GM21619 (cell line): ENCODE measurements around the gene SMIM38.

ENCODE experiments used
- ATAC-seq: cut with Tn5 transposase; IDR thresholded peaks from one replicate; pipeline ENCODE4 v1.9.1; 2021; ENCODE audit not compliant: unreplicated experiment

Gene SMIM38

DNA sequence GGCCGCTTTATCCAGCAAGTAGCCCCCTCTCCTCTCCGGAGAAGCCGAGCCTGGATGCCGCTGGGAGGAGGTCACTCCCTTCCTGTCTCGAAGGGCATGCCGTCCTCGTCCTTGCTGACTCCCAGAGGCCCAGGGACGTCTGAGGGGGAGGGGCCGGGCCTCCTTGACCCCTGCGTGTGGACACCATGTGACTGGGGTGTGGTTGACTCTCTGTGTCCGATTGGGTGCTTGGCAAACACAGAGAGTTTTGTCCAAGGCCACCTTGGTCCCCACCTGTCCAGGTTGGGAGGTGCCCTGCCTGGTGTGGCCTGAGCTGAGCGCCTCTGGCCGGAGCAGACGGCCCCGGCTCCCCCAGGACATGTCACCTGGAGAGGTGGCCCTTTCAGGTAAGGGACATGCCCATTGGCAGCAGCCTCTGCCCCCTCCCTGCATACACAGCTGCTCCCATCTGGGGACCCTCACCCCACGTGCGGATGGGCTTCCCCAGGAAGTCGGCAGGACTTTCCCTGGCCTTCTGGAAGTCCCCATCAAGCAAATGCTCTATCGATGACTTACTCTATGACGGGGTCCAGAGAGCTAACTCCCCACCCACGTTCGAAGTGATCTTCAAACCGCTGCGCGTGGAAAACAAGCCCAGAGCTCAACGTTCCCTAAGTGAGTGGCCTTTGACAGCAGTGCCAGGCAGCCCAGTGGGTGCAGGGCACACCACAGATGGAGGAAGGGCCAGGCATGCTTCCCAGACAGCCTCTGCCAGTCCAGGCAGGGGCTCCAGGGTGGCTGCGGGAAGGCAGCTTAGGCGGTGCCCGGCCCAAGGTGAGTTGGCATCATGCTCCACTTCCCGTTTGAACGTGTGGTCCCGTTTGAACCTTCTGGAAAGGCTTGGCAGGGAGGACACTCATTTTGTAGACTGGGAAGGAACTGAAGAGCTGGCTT lies at the start of gene SMIM38:
Gene SMIM38 (plus strand): TSS at position 634 of the 933 bp plus-strand sequence. CDS start 1,912 bp downstream, outside the sequence.
- ATAC-seq: no peak

DNA sequence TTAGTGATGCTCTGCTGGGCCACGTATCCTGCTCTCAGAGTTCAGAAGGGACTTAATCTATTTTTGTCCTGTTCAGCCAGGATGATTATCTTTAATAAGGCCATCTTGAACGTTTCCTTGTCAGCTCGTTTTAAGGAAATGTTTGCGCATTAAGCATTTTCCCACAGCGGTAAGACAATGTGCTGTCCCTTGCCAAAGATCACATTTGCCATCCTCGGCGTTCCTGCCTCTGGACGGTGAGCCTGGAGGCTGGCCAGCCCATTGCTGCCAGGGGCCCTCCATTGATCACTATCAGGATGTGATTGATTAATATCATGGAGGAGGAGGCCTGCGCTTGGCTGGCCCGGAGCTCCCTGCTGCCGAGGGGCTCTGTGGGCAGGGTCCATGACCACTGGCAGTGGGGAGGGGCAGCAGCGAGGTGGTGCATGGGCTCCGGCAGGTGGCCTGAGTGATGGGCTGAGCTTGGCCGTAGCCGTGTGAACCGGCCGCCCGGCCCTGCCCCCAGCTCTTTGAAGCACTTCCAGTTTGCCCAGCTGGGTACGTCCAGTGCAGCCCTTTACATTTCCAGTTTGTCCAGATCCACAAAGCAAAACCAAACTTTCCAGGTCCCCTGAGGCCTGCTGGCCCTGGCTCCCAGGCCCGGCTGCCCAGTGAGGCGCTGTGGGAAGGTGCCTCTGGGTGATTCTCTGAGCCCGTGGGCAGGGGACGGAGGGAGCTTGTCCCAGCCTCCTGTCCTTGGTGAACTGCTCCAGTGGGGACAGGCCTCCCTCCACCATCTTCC lies 49.5 kb upstream of the SMIM38 start:
- no peak for ATAC-seq

DNA sequence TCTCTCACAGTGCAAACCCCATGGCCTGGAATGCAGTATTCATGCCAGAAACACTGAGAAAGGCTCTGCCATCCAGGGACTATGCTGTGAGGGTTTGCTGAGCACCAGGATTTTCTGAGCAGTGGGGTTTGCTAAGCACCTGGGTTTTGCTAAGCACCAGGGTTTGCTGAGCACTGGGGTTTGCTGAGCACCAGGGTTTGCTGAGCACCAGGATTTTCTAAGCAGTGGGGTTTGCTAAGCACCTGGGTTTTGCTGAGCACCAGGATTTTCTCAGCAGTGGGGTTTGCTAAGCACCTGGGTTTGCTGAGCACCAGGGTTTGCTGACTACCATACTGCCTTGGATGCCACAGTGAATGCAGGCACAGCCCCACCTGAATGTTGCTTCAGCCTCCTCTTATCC lies 48.3 kb upstream of the SMIM38 start:
- no peak for ATAC-seq

DNA sequence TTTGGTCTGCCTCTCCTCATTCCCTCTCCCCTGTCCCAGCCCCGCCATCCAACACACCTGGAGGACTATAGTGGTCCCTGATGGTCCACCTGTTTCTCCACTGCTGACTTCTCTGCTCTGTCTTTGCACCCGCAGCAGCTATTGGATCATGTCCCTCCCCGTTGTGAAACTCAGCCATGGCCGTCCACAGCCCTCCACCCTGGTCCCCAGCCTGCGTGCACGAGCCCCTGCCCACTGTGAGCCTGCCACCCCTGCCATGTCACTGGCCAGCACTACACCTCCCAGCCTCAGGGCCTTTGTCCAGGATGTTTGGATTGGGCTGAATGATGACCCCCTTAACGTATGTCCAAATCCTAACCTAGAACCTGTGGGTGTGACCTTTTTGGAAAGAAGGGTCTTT lies 47.7 kb upstream of the SMIM38 start:
- no peak for ATAC-seq

DNA sequence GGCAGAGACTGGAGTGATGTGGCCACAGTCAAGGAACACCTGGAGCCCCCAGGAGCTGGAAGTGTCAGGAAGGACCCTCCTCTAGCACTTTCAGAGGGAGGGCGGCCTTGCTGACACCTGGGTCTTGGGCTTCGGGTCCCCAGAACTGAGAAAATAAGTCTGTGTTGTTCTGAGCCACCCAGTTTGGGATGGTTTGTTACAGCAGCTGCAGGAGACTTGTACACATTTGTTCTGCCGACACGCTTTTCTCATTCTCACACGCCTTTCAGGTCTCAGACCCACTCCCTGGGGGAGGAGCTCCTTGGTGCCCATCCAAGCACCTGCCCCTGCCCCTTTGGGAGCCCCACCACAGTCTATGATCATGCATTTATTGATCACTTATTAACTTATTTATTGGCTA lies 47.2 kb upstream of the SMIM38 start:
- no peak for ATAC-seq

DNA sequence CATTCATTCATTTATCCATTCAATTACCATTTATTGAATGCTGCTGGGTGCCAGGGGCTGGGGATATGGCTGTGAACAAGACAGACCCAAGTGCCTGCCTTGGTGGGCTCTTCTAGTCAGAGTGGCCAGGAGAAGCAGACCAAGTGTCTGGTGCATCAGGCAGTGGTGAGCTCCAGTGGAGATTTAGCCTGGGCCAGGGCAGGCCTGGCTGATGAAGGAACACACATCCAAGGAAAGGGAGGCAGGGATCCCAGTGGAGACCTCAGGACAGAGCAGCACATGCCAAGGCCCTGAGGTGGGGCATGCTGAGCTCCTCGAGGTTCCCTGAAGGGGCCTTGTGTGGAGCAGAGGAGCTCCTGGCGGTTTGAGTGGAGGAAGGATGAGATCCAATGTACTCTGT lies 46.6 kb upstream of the SMIM38 start:
- no peak for ATAC-seq

DNA sequence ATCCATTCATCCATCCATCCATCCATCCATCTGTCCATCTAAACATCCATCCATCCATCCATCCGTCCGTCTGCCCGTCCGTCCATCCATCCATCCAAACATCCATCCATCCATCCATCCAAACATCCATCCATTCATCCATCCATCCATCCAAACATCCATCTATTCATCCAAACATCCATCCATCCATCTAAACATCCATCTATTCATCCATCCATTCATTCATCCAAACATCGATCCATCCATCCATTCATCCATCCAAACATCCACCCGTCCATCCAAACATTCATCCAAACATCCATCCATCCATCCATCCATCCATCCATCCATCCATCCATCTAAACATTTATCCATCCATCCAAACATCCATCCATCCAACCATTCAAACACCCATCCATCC lies 45.3 kb upstream of the SMIM38 start:
- ATAC-seq: no peak

DNA sequence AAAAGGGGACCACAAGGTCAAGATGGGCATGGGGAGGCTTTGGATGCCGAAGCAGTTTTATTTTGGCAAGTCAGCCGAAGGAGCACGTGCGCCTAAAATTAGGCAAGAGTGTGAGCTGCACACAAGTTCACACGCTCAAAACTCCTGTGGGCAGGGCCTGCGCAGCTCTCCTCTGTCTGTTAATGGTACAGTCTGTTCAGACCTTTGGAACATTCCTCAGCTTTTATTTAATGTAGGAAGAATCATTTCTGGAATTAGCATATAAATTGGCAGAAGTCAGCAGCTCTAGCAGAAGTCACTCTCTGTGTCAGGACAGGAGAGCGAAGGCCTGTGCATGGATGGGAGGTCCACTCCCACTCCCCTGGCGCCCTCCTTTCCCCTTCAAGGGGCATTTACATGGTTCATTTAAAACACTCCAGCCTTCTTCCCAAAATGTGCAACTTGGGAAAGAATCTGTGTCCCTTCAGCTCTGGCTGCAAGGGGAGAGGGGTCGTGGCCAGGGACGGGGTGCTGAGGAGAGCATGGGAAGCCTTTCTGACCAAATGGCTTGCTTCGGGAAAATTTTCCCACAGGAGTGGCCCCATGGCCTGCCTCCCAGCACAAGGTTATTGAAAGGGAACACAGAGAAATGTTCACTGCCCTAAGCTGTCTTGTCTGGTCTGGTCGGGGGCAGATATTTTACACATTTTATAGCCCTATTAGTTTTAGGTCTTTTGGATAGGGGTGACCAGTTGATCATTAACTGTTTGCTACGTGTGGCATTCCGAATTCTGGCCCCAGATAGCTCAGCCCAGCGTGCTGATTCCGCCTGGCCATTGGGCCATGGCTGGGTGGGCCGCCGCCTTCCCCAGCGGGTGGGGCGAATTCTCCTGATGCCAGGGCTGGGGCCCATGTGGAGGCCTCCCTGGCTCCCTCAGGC lies 43.9 kb upstream of the SMIM38 start:
- ATAC-seq: no peak

DNA sequence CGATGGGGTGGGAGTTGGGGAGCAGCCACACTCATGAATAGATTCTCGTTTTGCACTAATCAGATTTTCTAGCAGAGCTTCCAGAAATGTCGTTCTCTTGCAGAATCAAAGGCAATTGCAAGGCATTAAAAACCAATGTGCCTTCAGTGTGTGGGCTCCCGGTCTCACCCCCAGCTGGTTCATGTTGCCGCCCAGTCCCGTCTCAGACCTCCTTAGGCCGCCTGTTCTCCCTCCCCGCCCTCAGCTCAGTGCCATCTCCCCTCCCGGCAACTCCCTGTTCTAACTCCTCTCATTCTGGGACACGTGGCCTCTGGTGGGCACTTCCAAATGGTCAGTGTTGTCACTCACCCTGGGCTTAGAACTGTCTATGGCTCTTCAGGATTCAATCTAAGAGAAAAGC lies 42.5 kb upstream of the SMIM38 start:
- ATAC-seq: no peak

DNA sequence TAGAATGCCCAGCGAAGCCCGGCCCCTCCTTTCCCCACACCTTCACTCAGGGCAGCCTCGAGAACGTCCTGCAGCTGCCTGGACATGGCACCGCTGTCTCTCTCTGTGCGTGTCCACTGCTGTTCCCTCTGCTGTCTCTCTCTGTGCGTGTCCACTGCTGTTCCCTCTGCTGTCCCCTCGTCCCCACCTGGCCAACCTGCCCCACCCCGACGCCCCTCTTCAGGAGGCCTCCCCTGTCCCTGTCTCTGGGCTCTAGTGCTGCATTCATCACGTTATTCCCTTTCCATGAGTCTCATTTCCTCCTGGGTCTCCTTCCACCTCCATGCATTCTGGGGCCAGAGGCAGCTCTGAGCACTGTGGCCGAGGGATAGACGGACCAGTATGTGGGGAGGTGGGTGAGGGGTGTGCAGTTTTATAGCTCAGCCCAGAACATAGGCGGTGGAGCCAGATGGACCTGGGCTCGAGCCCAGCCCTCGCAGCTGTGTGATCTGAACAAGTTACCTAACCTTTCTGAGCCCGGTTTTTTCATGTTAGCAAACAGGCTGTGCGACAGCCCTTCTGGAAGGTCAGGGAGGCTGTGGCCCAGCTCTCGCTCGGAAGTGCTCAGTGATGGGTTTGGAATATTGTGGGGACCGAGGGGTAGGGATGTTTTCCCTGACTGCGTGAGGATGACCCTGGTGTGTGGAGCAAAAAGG lies 41.9 kb upstream of the SMIM38 start:
- ATAC-seq: no peak

DNA sequence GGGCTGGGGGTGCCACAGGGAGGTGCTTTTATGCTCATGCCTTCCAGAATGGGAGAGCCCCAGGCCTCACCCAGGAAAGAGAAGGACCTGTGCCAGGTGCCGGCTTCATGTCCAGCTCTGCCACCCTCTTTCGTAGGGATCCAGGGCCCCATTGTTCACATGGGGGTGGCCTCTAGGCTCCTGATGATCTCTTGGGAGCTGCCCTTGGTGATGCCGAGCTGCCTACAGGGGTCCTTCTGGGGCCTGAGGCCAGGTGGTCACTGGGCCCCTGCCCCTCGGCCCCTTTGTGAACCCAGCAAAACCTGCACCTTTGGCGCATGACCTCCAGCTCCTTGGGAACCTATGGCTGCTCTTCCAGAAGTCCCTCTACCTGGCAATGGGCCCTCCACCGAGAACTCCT lies 41.4 kb upstream of the SMIM38 start:
- ATAC-seq: no peak

DNA sequence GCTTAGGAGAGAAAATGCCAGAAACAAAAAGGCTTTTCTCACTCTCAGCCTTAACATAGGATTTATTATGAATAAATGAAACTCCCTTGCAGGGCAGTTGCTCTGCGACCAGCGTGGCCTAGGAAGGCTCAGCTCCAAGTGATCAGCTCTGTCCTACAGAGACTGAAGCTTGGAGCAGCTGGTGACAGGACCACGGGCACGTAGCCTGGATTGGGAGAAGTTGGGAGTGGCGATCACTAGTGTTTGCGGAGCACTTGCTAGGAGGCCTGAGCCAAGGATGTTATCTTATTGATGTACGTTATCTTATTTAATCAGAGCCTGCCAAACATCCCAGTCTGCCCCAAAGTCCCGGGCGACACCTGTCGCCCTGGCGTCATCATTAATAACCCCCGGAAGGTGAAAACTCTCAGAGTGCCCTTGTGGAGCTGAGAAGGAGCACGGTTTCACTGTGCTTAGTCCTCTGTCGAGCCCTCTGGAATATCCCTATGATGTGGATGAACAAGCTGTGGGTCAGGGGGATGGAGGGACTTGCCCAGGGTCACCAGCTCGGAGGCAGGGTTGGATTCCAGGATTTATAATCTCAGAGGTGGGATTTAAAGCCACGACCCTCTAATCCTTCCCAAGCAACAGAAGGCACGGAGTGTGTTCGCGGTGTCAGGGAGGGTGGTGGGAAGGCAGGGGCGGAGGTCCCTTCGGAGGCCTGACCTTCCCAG lies 40.8 kb upstream of the SMIM38 start:
- no peak for ATAC-seq

DNA sequence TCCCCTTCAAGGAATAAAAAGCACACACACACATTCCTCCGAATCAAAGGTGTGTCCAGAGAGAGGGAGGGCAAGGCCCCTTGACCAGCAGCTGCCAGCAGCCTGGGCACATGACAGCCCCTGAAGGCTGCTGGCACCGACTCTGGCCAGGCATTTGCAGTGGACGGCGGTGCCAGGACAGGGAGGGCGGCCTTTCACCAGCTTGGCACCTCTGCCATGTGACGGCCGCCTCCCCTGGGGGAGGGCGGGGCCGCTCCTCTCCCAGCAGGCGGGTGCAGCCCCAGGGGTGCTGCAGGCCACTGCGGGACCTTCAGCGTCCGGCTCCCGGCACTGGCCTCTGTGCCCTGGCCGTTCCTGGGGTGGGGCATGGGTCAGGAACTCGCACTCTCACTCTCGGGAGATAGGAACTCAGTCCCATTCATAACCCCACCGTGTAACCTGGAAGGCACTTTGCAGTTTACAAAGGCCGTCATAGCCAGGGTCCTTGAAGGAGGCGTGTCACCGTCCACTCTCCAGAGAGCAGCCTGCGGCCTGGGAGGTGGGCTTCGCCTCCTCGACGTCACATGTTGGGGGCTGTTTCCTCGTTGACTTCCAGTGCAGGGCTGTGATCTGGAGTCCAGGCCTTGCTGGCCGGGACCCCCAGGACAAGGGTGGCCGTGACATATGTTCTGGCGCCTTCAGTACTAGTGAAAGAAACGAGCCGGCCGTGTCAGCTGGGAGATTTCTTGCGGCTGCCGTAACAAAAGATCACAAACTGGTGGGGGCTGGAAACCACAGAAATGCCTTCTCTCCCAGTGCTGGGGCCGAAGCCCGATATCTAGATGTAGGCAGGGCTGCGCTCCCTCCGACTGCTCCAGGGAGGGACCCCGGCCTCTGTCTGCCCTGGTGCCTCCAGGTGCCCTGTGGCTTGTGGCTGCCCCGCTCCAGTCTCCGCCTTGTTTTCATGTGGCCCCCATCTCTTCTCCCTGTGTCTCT lies 39.9 kb upstream of the SMIM38 start:
- no peak for ATAC-seq

DNA sequence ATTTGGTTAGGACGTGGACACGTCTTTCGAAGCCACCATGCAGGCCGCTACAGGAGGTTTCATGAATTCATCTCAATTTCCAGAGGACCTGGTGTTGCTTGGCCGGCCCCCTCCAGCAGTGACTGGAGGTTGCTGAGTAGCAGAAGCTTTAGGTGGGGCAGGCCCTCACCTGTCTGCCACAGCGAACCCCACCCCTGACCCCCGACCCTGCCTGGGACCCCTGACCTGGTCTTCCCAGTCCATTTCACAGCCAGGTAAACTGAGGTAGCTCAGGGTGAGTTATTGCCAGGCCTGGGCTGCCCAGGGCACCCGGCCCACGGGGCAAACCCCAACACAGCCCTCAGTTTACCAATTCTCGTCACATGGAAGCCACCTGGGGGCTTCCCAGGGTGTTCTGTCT lies 39.1 kb upstream of the SMIM38 start:
- ATAC-seq: no peak

DNA sequence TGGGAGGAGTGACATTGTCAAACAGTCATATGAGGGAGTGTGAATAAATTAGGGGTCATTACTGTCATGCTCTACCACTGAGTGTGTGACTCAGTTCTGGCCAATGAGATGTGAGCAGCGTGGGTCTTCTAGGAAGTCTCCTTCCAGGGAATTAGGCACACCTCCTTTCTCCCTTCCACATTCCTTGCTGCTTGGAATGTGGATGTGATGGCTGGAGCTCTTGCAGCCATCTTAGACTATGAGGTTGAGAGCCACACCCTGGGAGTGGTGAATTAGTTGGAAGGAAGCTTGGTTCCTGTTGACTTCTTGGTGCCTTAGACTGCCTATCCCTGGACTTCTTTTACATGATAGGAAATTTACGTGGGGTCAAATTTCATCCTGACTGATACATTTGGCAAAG lies 36.5 kb upstream of the SMIM38 start:
- no peak for ATAC-seq

DNA sequence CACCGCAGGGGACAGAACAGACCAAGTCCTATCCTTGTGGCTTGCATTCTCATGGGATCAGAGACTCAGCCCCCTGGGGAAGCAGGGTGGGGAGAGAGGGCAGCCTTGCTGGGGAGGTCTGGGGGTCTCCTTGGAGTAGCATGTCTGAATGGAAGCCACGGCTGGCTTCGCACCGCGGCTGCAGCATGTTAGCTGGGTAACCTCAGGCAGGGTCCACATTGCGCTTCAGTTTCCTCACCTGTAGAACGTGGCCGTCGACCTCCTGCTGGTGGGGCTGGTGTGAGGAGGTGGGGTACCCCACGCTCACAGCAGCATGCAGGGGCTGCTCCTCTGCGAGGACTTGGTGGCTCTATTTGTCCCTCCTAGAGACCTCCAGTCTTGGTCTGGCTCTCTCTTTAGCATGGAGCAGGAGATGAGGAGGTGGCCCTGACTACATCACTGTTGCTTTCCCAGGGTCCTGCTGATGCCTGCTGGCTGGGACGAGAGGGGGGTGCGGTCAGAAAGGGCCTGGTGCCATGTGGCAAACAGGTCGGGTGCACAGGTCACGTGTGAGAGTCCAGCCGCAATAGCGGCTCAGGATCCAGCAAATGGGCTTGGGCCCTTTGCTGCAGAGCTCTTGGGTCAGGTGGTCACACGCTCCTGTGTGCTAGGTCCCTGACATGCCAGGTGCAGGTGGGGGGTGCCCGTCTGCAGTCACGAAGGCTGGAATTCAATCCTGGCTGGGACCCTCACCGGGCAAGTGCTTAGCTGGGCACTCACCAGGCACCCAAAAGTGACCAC lies 35.4 kb upstream of the SMIM38 start:
- ATAC-seq: no peak

DNA sequence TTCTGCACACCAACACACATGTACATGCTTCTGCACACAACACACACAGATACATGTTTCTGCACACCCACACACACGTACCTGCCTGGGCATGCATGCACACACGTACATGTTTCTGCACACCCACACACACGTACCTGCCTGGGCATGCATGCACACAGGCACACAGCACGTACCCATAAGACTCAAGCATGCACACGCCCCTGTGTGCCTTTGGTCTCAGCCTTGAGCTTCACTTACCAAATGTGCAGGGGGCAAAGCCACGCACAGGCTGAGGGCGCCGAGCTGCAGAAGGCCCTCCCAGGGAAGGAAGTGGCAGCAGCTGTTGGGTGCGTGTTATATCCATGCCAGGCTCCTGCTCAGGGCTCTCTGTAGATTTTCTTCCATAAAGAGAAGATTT lies 34.7 kb upstream of the SMIM38 start:
- no peak for ATAC-seq
